Right hindlimb (tissue), 1 donor: Measurements from ENCODE around the gene CELA1.
"Not testable (repeated sequence)": the region's sequence is repeated elsewhere in the genome, so short reads cannot be mapped to it uniquely, and the experiment has no call there.

Experiments used
- DNase-seq: peaks from one replicate; pipeline ENCODE4 v3.0.0-alpha.2; 2018

The CELA1 gene

DNA sequence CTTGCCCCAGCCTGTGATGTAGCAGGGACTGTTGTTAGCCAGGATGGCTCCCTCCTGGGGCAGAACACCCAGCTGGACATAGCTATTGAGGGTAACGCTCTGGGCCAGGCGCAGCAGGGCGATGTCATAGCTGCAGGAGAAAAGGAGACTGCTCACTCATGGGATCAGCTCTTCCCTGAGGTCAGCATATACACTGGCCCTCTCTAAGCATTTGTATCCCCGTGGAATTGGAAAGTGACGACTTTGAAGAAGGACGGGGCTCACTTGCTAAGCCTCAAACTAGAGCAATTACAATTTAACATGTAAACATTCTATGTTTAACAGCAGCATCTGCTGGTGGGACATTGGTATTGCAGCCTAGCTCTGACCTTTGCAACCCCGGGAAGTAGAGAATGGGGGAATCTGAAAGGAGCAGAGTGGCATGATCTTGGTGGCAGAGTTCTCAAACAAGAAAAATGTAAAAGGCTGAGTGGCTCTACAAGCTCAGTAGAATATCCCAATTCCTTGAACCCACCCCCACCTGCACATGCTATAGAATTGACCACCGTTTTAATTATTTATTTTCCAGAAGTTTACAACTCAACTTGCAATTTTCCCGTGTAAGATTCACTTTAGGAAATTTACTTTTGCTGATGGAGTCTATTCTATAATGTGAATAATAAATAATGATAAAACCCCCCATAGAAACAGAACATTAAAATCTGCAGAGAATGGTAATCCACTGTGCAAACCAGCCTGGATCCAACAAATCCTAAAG, 5.0 kb downstream of the CELA1 start:
- DNase-seq: peak; percentile 70

DNA sequence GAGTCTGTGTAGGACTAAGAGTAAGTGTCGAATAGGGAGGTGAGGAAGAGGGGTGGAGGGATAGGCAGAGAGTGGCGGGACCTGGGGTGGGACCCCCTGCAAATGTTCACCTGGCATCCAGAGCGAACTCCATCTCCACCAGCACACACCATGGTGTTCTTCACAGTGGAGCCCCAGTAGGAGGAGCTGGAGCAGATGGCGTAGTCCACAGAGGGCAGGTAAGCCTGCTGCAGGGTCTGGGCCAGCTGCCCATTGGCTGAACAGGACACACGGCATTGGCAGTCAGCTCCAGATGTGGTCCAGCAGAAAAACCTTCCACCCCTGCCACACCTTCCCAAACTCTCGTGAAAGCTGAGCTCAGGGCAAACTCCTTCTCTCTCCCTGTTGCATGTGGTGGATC, 6.7 kb downstream of the CELA1 start:
- DNase-seq: no peak

GRCh38 chr12:51337336-51337735, 9.1 kb downstream of the CELA1 start:
- DNase-seq: not testable (repeated sequence)

DNA sequence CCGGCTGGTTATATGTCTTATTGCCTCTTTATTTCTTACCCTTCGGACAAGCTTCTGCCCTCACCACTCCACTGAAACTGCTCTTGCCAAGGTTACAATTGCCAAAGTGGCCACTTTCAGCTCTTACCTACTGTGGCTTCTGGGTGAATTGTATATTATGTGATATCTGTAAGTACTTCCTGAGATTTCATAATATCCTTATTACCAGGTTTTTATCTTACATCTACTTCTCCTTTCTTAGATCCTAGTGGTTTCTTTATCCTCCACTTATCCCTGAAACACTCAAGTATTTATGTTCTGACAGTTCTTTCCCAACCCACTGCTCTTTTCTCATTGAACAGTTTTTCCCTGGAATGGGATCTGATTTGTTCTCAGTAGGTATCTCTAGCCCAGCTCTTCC, 10.5 kb downstream of the CELA1 start:
- DNase-seq: no peak

DNA sequence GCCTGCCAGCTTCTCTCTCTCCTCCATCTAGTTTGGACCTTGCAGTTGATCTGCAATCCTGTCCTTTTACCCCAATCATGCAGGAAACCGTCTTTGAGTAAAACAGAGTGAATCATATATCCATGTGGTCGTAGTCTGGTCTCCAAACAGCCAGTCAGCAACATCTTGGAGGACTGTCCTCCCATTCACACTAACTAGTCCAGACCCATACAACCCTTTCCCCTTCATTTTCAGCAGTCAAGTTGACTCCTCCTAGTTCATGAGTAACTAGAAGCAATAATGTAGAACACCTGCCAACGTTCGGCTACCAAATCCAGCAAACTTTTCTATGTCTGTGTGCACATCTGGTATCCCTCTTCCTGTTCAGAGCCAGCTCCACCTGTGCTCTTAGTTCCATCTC, 11.7 kb downstream of the CELA1 start:
- DNase-seq: no peak

GRCh38 chr12:51333536-51333935, 12.9 kb downstream of the CELA1 start:
- no peak for DNase-seq

DNA sequence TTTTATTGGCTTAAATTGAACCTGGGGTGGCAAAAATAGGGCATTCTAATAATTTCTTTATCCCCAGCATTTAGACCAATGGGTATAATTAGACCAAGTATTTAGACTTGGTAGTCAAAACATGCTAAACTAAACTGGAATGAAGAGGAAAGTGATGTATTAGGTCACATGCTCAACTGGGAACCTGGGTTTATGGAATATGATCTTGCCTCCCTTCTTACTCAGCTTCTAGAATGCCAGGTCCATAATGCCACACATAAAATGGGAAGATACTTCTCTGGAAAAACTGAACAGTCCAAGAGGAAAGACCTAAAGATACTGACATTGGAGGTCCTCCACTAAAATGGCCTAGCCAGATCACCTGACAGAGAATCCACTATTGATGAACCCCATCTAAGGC, 16.3 kb downstream of the CELA1 start:
- no peak for DNase-seq

DNA sequence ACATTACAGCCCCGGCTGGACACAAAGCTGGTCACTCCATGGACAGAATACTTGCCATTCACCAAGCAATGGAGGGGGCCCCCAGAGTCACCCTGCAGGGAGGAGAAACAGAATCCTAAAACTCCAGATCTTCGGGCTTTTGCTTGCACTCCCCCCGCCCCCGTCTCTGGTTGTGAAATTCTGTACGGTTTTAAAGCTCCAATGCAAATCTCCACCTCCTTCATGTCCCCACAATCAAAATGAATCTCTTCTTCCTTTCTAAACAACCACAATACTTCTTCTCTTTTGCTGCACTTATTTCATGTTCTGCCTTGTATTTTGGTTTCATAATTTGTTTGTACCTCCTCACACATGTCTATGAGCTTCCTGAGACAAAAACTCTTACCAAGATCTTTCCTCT, 16.7 kb downstream of the CELA1 start:
- no peak for DNase-seq

- DNase-seq: no peak
Observed at GRCh38 chr12:51328587-51328986, 17.9 kb downstream of the CELA1 start.

GRCh38 chr12:51326698-51327439, 19.6 kb downstream of the CELA1 start:
- no peak for DNase-seq

- no peak for DNase-seq
Observed at GRCh38 chr12:51324953-51325352, 21.5 kb downstream of the CELA1 start.

DNA sequence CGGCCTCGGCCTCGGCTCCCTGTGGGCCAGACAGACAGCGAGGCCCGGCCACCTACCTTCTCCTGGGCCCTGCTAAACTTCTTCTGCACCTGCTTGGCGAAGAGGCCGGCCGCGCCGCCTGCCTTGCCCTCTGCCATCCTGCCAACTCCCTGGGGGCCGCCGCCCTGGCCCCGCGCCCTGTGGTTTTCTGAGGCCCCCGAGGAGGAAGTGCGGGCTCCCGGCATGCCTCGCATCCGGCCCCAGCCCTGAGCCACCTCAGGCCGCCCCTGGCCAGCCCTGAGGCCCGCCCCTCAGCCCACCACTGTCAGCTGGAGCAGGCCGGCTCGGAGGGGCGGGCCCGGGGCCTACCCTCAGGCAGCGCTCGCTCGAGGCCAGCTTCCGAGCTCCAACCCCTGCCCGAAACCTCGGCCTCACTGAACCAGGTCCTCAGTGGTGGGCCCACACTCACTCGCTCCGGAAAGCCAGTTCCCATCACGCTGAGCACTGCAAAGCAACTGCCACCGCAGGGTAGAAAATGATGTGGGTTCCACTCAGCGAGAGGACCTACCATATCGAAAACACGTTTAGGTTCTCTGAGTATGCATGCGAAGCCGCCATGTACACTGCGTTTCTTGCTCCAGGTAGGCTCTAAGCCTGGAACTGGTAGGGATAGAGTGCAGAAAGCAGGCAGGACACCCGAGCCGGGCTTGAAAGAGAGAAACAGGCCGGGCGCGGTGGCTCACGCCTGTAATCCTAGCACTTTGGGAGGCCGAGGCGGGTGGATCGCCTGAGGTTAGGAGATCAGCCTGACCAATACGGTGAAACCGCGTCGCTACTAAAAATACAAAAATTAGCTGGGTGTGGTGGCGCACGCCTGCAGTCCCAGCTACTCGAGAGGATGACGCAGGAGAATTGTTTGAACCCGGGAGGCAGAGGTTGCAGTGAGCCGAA, 22.2 kb downstream of the CELA1 start, which contains the start of gene BIN2:
TSS of gene BIN2 (minus strand) at position 209 of the 930 bp plus-strand sequence. CDS start at position 137, 72 bp downstream.
- peak; percentile 29 for DNase-seq

DNA sequence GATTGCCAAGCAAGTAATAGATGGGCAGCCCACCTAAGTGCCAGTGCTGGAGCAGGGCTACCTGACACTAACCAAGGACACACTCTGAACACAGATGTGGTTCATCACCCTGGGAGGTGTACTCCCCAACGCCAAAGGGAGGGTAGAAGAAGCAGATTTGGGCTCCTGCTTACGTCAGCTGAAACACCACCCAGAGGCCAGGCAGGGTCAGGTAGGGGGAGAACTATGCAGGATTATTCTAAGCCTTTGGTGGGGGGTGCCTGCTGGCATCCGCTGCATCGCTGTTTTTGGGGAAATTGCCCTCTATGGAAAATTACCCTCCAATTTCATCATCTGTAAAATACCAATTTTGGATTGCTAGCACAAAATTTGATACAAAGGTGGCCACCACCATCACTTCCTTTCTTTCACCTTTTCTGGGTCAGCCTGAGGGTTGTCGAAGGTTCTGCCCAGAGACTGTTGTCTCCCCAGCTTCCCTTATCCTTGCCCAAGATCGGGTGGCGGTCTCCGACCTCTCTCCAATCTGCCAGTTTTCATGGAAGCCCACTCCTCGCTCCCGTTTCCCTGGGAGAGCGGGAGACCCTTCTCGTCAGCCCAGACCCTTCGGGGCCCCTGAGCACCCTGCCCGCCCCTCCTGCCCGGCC, 23.0 kb downstream of the CELA1 start:
- no peak for DNase-seq

DNA sequence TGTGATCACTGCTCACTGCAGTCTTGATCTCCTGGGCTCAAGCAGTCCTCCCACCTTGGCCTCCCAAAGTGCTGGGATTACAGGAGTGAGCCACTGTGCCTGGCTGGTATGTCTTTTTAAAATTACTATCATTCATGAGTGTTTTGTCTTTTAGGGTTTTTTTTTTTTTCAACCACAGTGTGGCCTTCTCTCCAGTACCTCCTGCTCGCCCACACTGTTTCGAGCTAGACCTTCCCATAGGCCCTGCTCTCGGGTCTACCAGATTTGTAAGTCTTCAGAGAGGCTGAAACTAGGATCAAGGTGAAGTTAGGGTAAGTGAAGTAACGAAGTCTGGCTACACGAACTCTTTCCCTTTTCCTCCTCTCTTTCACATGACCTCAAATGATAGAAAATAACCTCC, 24.0 kb downstream of the CELA1 start:
- no peak for DNase-seq

DNA sequence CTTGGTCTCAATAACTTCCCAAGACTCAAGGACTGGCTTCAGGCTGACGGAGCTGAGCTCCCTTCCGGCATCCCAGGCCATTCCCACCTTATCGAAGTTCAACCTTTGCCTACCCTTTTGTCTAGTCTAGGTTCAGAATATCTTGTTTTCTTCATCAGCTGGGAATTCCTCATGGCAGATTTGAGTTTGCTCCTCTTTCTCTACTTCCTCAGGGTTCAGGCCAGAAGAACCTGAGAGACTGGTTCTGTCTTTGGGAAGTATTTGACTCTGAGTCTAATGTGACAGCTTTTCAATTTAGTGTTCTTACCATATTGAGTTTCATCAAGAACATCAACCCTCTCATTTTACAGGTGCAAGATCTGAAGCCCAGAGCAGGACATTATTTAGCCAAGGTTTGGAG, 24.6 kb downstream of the CELA1 start:
- no peak for DNase-seq

DNA sequence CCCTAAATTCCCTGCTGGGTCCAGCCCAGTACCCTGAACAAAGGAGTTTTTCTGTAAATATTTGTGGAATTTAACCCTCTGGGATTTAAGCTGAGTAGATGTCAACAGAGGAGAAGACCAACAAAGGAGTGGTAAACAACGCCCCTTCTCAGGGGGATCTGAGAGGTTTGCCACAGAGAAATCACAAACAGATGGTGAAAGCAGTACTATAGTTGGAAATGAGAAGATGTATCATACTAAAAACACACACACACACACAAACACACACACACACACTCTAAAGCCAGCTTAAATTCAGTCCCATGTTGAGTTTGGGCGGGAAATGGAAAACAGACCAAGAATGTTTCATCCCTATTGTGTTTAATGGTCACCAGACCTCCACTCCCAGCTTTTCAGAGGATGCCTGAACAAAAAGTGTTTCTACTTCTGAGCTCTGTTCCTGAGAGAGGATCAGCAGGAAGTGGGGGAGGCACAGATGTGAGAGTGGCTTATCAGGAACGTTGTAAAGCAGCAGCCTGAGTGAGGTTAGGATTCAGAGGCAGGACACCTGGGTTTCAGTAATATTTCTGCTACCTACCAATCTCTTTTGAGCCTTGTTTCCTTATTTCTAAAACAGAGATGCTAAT, 25.7 kb downstream of the CELA1 start:
- DNase-seq: peak; percentile 32

DNA sequence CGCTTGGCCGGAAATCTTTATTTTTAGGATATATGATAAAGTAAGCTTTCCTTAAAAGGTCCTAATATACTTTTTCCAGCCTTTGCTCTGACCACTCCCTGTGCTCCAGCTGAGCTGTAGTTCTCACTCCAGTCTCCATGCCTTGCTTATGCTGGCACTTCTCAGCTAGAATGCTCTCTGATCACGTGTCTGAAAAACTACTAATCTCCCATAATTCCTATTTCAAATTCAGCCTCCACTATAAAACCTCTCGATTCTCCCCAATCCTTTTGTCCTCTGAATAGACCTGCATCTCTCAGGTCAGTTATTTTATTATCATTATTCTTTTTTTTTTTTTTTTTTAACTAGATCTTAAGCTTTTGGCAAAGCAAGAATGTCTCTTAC, 26.2 kb downstream of the CELA1 start:
- DNase-seq: no peak

GRCh38 chr12:51318846-51319599, 27.5 kb downstream of the CELA1 start:
- DNase-seq: no peak

GRCh38 chr12:51318057-51318806, 28.2 kb downstream of the CELA1 start:
- not testable (repeated sequence) for DNase-seq

DNA sequence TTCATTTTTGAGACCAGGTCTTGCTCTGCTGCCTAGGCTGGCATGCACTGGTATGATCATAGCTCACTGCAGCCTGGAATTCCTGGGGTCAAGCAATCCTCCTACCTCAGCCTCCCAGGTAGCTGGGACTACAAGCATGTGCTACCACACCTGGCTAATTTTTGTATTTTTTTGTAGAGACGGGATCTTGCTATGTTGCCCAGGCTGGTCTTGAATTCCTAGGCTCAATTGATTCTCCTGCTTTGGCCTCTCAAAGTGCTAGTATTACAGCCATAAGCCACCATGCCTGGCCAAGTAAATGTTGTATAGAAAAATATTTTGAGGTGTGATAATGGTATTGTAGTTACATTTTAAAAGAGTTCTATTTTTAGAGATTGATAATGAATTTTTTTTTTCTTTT, 35.1 kb downstream of the CELA1 start:
- DNase-seq: no peak
